NCI-H446 treated with DMSO at 0.1 percent for 48 hours (cell line): ENCODE measurements around the gene ANKEF1.
"Not testable (repeated sequence)": the region's sequence is repeated elsewhere in the genome, so short reads cannot be mapped to it uniquely, and the experiment has no call there.

Experiments used
- DNase-seq: peaks from one replicate; lab custom pipeline; 2025; lab: John Stamatoyannopoulos, UW

Gene ANKEF1

DNA sequence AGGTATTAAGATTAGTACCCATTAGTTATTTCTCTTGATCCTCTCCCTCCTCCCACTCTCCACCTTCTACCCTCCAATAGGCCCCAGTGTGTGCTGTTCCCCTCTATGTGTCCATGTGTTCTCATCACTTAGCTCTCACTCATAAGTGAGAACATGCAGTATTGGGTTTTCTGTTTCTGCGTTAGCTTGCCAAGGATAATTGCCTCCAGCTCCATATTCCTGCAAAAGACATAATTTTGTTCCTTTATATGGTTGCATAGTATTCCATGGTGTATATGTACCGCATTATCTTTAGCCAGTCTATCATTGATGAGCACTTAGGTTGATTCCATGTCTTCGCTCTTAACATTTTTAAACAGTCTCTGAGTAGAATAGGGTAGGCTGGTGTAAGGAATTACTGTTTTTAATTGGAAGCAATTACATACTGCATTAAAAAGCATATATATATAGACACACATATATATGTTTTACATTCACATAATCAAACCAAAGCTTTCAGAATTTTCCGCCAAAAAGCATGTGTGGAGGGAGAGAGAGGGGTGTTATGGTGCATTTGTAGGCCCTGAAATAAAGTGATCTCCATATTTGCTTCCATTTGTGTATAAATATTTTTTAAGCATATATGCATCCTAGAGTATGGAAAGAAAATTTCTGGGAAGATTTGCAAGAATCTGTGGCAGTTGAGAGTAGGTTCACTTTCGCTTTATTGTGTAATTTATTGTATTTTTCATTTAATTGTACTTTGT, 709 bp upstream of the ANKEF1 start:
- DNase-seq = no peak

DNA sequence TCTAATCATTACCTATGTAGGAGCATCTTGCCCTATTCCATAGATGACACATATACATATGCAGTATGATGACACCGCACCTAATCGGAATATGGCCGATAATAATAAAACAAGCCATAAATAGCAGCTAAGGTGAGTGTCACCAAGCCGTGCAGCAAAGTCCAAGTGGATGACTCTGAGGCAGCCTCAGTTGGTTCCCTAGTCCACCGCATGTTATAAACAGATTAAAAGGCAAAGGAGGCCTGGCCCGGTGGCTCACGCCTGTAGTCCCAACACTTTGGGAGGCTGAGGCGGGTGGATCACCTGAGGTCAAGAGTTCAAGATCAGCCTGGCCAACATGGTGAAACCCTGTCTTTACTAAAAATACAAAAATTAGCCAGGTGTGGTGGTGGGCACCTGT, 1.5 kb downstream of the ANKEF1 start:
- DNase-seq = not testable (repeated sequence)

DNA sequence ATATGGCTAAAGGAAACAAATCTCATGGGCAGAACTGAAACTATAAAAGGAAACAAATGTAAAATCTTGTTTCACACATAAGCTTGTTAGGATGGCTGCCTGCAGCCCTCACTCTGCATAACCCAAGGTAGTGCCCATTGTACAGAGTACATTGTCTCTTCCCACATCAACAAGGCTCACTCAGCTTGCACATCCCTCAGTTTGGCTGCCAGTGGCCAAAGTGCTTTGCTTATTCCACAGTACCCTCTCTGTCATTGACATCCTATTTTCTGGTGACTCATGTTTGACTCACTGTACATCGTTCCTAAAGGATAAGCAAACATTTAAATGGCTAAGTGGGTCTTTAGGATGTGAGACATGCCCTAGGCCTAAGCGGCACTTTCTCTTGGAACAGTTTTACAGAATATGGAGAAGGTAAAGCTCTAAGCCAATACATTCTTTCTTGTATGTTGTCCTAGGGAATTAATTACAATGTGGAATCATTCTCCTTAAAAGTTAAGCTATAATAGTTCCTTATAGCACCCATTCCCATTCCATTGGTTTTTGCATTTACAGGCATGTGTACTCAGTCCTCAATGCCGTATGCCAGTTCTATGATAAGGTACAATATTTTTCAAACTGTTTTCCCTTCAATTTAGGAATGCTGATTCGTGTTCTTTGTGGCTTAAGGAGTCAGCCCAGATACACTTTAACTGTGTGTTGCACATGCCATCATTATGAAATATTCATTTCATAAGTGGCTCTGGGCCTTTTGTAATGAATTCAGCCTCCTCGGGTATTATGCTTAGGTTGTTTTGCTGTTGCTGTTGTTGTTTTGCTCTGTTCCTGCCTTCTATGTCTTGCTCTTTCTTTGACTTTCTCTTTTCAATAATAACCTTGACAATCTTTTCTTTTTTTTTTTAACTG, 5.5 kb downstream of the ANKEF1 start:
- DNase-seq = no peak

- DNase-seq = no peak
These were observed 7.3 kb downstream of the ANKEF1 start for GRCh38 chr20:10042086-10042485.

DNA sequence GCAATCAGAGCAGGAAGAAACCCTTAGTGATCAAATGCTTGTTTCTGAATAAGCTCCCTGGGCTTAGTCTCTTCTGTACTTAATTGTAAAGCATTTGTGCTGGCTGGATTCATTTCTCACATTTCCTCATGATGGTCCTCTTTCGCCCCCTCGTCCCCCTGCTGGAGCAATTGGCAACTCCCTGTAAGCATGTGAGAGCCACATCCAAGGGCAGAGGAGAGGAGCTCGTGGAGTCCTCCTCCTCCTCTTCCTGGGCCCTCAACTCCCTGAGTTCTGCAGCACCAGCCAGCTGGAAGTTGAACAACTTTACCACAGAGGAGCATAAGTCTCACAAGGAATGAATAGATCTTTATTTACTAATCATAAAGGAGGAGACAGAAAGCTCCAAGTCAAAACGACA, 12.6 kb downstream of the ANKEF1 start:
- DNase-seq = peak; percentile 32

DNA sequence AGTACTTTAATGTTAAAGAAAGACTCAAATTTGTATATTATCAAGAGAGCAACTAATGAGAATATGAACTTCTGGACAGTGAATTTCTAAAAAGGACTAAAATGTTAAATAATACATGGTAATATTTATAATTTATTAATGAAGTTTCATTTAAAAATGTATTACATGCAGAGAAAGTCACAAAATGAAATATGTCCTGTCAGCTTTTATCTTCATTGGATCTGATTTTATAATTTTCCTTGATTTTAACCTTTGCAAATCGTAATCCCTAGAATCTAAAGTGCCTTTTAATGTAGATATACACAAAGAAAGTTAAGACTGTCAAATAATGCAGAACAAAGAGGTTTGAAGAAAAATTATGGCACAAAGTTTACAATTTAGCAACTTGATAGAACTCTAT, 16.4 kb downstream of the ANKEF1 start:
- no peak for DNase-seq

GRCh38 chr20:10059006-10059405, 24.2 kb downstream of the ANKEF1 start:
- DNase-seq = no peak

DNA sequence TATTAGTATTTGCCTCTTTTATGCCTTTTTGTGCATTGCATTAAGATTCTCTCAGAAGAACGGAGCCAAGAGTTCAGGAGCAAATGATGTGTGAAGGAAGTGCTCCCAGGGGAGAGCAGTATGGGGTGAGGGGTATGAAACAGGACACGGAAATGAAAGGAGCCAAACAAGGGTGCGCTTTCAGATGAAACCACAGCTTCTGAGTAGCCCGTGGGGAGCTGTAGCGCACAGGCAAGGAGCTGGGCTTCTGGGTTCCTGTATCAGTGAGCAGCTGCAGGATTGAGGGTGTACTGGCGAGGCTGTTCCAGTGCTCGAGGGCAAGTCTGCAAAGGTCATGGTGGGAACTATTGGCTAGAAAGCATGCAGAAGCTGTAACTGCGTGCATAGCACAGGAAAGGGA, 25.4 kb downstream of the ANKEF1 start:
- peak; percentile 57 for DNase-seq

DNA sequence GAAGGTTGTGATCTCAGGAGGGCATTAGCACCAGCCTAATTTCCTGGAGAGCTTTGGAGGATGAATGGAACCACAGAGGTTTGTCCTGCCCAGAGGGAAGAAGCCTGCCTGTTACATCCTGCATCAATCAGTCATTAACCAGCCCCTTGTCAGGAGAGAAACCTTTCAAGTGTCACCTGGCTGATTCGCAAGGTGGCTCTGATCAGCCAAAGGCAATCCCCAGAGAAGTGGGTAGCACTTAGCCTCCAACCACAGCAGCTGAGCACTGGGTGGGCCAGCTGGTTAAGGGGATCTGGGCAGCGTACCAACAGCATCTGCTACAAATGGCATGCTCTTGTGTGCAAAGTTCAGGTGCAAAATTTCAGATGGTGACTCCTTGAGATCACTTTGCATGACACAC, 26.9 kb downstream of the ANKEF1 start:
- peak; percentile 29 for DNase-seq

DNA sequence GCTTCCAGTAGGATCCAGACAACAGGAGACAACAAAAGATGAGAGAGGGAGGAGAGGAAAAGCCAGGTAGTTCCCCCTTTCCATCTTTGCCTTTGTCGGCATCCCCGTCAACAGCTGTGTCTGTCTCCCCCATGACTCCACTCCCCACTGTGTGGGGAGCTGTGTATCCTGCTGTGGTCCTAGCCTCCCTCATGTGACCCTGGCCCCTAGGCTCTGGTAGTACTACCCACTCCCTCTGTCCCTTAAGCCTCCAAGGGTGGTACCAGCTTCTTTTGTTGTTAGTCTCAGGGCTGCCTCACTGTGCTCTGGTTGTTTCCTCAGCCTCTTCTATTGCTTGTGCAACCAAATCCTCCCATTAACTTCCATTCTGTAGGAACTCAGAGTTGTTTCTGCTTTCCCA, 28.7 kb downstream of the ANKEF1 start:
- no peak for DNase-seq

- no peak for DNase-seq
These were observed 29.8 kb downstream of the ANKEF1 start for GRCh38 chr20:10064611-10065010.

GRCh38 chr20:10065154-10065833, 30.5 kb downstream of the ANKEF1 start:
- no peak for DNase-seq

DNA sequence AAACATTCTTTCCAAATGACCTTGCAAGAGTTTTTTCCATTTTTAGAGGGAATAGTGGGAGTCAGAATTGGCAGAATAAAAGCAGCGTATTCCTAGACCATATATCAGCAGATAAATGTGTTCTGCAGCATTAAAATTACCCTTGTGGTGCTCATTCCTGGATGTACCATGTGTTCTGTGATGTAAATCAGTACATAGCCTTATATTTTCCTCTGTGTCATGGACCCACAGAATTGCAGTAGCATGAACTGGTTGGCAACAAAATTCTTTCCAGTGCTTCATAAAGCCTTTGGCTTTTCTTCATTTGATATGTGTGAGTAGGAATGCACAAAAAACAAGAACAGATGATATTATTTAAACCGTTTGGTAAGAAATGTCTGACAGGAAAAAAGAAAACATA, 32.5 kb downstream of the ANKEF1 start:
- DNase-seq = no peak

DNA sequence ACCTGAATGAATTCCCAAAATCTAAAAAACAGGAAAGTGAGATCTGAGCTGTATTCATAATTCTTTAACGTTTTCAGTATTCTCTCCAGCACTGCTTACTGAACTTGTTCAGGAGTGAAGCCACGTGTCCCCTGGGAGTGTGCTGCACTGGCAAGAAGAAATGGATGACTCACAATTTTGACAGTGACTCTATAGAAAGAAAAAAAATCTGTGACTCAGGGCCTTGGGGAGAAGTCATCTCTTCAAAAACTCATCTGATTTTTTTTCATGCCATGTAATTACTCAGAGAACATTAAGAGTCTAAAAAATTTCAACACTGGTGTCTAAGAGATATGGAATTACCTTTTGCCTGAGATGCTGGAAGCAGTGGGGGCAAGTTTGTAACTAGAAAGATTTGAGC, 39.7 kb downstream of the ANKEF1 start:
- DNase-seq = peak; percentile 79

- no peak for DNase-seq
These were observed 40.8 kb downstream of the ANKEF1 start for GRCh38 chr20:10075606-10076005.

- DNase-seq = no peak
These were observed 41.6 kb downstream of the ANKEF1 start for GRCh38 chr20:10076126-10077080.

- DNase-seq = no peak
These were observed 42.3 kb downstream of the ANKEF1 start for GRCh38 chr20:10077081-10077471.

GRCh38 chr20:10077886-10078285, 43.1 kb downstream of the ANKEF1 start:
- peak; percentile 81 for DNase-seq

DNA sequence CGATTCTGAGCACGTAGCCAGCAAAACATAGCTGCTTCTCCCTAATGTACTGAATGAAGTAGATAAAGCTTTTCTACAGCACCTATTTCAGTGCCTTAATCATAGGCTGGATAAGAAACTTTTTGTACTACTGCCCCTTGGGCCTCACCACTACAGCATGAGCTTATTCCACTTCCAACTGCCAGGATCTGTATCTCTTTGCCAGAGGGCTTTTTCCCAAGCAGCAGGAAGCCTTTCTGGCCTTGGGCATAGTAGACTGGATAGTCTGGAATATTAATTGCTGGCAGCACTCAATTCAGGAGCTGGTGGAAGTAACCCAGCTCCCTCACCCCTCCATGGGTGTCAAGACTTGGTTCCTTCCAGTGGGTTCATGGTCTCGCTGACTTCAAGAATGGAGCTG, 43.6 kb downstream of the ANKEF1 start:
- DNase-seq = peak; percentile 76

DNA sequence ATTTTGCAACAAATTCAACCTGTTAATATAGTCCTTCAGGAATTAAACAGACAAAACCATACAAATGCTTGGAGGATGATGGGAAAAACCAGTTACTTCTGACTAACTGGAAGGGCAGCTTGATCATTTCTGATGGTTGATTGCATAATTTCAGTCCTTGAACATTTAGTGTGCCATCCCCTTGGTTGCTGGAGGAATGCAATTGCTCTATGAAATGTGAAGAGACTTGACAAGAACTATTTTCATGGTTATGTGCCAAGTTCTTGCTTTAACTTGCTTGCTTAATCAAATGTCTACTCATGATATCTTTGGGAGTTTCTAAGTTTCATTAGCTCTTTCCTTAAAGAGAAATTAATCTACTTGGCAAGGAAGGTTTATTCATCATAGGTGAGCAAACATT, 45.2 kb downstream of the ANKEF1 start:
- DNase-seq = no peak

- no peak for DNase-seq
These were observed 45.8 kb downstream of the ANKEF1 start for GRCh38 chr20:10080574-10080973.
